Retinal pigment epithelial cell (primary cell): Measurements from ENCODE around the gene MKLN1.

ENCODE experiments used
- DNase-seq: peaks from one replicate; pipeline ENCODE4 v3.0.0-alpha.2; 2010; ENCODE audit warnings: low read depth
- H3K4me3 ChIP-seq: 2 replicates; pipeline ENCODE4 v1.5.1; 2011; ENCODE audit warnings: mild to moderate bottlenecking, low read length, control low read depth, moderate library complexity
- TF ChIP-seq, protein P1 (sequence below): conservative IDR thresholded peaks from 2 replicates; pipeline ENCODE4 v1.5.1; 2011; ENCODE audit warnings: low read depth, low read length, control low read depth, inconsistent platforms

Gene MKLN1

DNA sequence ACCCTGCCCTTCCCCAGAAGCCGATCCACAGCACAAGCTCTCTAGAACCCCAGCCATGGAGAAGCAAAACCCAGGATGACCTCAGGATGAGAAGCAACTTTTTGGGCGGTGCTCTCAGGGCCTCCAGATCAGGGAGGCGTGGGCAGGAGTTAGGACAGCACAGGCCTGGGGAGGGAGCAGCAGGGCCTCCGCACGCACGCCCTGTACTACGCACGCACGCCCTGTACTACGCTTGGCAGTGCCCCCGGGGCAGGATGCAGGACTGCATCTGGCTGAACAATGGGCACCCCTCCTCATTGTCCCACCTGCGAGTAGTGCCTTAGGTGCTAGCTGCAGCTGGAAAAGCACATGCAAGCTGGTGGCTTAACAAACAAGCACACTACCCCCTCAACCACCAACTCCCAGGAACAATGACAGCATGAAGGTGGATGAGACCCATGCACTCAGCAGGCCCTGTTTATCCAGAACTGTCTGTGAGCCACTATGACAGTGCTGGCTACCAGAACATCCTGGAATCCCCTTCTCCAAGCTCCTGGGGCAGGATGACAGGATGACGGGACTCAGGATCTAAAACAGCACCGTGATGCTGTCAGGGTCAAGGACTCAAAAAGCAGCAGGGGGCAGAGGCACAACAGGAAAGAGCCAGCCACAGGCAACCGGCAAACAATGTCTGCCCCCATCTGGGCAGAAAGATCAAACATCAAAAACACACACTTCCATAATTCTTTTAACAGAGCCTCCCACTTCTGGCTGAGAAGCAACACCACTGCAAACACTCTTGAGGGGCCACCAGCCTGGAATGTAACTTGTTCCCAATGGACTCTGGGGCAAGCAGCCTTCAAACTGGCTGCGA, 217.0 kb downstream of the MKLN1 start:
- TF ChIP-seq, protein P1, sequence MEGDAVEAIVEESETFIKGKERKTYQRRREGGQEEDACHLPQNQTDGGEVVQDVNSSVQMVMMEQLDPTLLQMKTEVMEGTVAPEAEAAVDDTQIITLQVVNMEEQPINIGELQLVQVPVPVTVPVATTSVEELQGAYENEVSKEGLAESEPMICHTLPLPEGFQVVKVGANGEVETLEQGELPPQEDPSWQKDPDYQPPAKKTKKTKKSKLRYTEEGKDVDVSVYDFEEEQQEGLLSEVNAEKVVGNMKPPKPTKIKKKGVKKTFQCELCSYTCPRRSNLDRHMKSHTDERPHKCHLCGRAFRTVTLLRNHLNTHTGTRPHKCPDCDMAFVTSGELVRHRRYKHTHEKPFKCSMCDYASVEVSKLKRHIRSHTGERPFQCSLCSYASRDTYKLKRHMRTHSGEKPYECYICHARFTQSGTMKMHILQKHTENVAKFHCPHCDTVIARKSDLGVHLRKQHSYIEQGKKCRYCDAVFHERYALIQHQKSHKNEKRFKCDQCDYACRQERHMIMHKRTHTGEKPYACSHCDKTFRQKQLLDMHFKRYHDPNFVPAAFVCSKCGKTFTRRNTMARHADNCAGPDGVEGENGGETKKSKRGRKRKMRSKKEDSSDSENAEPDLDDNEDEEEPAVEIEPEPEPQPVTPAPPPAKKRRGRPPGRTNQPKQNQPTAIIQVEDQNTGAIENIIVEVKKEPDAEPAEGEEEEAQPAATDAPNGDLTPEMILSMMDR, result peak; percentile 42
- no peak for DNase-seq
- no peak overlapping the region for H3K4me3 ChIP-seq

DNA sequence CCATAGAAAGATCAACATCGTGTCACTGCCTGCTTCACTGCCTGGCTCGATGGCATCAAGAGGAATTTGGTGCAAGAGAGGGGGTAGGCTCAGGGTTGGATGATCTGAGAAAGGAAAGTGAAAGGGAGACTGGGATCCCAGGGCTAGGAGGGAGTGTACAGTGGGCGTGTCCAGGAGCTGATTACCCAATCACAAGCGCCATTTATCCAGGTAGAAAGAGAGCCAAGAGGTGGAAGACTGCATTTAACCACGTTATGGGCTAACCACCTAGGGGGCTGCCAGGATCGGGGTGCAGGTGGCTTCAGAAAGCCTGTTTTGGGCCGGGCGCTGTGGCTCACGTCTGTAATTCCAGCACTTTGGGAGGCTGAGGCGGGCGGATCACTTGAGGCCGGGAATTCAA, 218.4 kb downstream of the MKLN1 start:
- no peak overlapping the region for H3K4me3 ChIP-seq
- TF ChIP-seq, protein P1, result no peak
- DNase-seq, result no peak
